ENCODE results near the gene SMPX. TPM values are rescaled to one million over a fixed set of nuclear protein-coding genes. Genes with fewer than 3 reads are reported as not detected.
A peak's percentile ranks its signal among the peaks of the same experiment; 100 is the strongest.

Gene SMPX
- total RNA-seq (100 to 1,000 TPM in 1 of 5 donors, 10 to 100 TPM in 3, 1 to 10 TPM in 1; 1.0 to 126 (median 16.9) TPM), polyA plus RNA-seq (1 to 10 TPM in 1 of 3 donors, not detected in 2; 2.2 TPM)
- long read RNA-seq, donor 1, partial matches to known transcripts = 0 of 3 reads
- long read RNA-seq, donor 1, other reads (novel, unspliced or antisense) = 0 of 3 reads
- long read RNA-seq, donor 2, partial matches to known transcripts = 0 of 3 reads
- long read RNA-seq, donor 2, other reads (novel, unspliced or antisense) = 0 of 3 reads
- long read RNA-seq, donor 3 = 0 reads
- long read RNA-seq, donor 4 = 0 reads
- long read RNA-seq, donor 5 = 0 reads
- long read RNA-seq, donor 6, transcript SMPX-203 (5 exons, 891 nt) = major isoform, 7 of 7 reads
- long read RNA-seq, donor 6, partial matches to known transcripts = 0 of 7 reads
- long read RNA-seq, donor 6, other reads (novel, unspliced or antisense) = 0 of 7 reads
- long read RNA-seq, donor 7, transcript SMPX-203 (5 exons, 891 nt) = major isoform, 8 of 14 reads
- long read RNA-seq, donor 7, partial matches to known transcripts = 6 of 14 reads
- long read RNA-seq, donor 7, other reads (novel, unspliced or antisense) = 0 of 14 reads
- long read RNA-seq, donor 8 = 0 reads
- long read RNA-seq, donor 9 = 0 reads
- long read RNA-seq, donor 10, partial matches to known transcripts = 0 of 4 reads
- long read RNA-seq, donor 10, other reads (novel, unspliced or antisense) = 0 of 4 reads

GRCh38 chrX:21757960-21758359 lies at the start of gene SMPX:
TSS of gene SMPX (minus strand) at chrX:21758116. CDS start at chrX:21754290, 3,826 bp downstream.
- Histone ChIP-seq H3K36me3 (no peaks in the 10 kb centered on the region), H3K27ac (no peak within 1 kb of the TSS), H3K27me3 (no peaks in the 10 kb centered on the region), H3K4me1 (no peaks in the 10 kb centered on the region), H3K9me3 (no peaks in the 10 kb centered on the region), H3K4me3 (peak within 1 kb of the TSS in 3 of 4 donors; percentile 15 to 29 (median 17))
- 61 to 78% (median 67%) methylated on average over 12 of the region's 12 CpGs for WGBS, 5 donors
- intact Hi-C loops (cut with DNase I; ENCODE audit: low total_unique reads) = no loop called here
- no peak for DNase-seq
- TF ChIP-seq POLR2AphosphoS5 (IDR thresholded peaks at IDR 0.05) (no peak), CTCF (IDR thresholded peaks at IDR 0.05) (no peak), POLR2A (IDR thresholded peaks at IDR 0.05) (no peak)

GRCh38 chrX:21806691-21807090 lies 48.8 kb upstream of the SMPX start:
- H3K4me3 ChIP-seq = no peak overlapping the region
- H3K4me1 ChIP-seq = no peaks in the 10 kb centered on the region
- no peak for DNase-seq
- TF ChIP-seq POLR2A (IDR thresholded peaks at IDR 0.05) = no peak
- no peak for TF ChIP-seq EP300 (IDR thresholded peaks at IDR 0.05)
- TF ChIP-seq CTCF (IDR thresholded peaks at IDR 0.05) = no peak
- TF ChIP-seq POLR2AphosphoS5 (IDR thresholded peaks at IDR 0.05) = no peak
- no peak overlapping the region for H3K27ac ChIP-seq
- intact Hi-C loops (cut with DNase I; ENCODE audit: low total_unique reads) = no loop called here
- no peaks in the 10 kb centered on the region for H3K27me3 ChIP-seq
- no peaks in the 10 kb centered on the region for H3K36me3 ChIP-seq
- H3K9me3 ChIP-seq = peaks cover 0 to 6% (median 2%) of the 10 kb centered on the region in 4 donors

GRCh38 chrX:21802839-21803238 lies 44.9 kb upstream of the SMPX start:
- no peak for DNase-seq
- intact Hi-C loops (cut with DNase I; ENCODE audit: low total_unique reads) = no loop called here

More at GRCh38 chrX:21802839-21803238, 44.9 kb upstream of the SMPX start:
- H3K9me3 ChIP-seq = no peaks in the 10 kb centered on the region
- H3K36me3 ChIP-seq = no peaks in the 10 kb centered on the region
- H3K4me1 ChIP-seq = no peaks in the 10 kb centered on the region
- no peak overlapping the region for H3K27ac ChIP-seq
- H3K27me3 ChIP-seq = no peaks in the 10 kb centered on the region
- H3K4me3 ChIP-seq = no peak overlapping the region
- no peak for TF ChIP-seq POLR2A (IDR thresholded peaks at IDR 0.05)
- no peak for TF ChIP-seq CTCF (IDR thresholded peaks at IDR 0.05)
- TF ChIP-seq POLR2AphosphoS5 (IDR thresholded peaks at IDR 0.05) = no peak
- TF ChIP-seq EP300 (IDR thresholded peaks at IDR 0.05) = no peak

Measured in stomach (tissue), 19 donors.